ENCODE results near the gene PPP4R2.
"Not testable (repeated sequence)": the region's sequence is repeated elsewhere in the genome, so short reads cannot be mapped to it uniquely, and the experiment has no call there.

Gene PPP4R2

DNA sequence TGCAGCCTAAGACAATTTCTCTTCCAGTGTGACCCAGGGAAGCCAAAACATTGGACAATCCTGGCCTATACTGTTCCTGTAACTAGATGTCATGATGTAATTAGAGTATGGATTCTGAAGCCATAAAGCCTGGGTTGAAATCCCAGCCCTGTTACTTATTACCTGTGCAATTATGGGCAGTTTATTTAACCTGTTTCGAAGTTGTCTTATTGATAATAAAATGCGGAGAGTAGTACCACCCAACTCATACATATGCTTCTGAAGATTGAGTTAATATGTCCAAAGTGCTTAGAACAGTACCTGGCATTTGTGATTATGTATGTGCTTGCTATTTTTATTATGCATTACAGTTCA, 30.1 kb downstream of the PPP4R2 start:
- no peak for DNase-seq

GRCh38 chr3:73028803-73029202, 32.2 kb downstream of the PPP4R2 start:
- no peak for DNase-seq

DNA sequence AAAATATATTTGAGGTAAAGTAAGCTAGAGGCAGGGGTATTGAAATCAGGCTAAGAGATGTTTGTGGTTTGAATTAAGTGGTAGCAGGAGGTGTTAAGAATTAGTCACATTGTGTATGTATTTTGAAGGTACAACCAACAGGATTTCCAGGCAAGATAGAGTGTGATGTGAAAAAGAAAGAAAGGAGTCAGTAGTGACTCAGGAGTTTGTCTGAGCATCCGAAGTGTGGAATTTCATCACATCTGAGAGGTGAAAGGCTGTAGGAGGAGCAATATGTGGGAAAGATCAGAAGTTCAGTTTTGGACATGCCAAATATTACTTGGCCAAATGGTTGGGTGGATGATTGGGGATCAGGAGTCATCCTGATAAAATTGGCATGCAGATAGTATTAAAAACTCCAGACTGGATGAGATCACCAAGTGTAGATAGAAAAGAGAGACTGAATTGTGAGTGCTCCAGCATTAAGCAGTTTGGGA, 32.7 kb downstream of the PPP4R2 start:
- no peak for DNase-seq

DNA sequence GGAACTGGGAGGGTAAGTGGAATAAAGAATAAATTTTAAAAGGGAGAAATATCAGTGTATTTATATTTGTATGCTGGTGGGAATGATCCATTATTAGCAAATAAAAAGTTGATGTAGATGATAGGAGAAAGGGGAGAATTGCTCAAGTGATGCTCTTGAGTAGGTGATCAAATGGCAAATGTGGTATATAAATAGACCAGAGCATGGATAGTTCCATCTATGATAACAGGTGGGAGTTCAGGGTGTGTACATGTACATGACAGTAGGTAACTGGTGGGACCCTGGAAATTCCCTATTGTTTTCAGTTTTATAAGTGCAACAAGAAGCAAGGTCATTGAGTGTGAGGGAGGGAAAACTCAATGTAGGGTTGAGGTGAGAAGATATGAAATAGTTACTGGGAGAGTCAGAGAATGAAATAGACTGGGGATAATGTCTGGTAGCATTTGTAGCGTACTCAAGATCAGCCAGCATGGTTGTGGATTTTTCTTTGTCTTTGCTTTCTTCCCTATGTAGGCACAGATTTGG, 33.5 kb downstream of the PPP4R2 start:
- no peak for DNase-seq

GRCh38 chr3:73031573-73032103, 35.0 kb downstream of the PPP4R2 start:
- DNase-seq, result no peak

DNA sequence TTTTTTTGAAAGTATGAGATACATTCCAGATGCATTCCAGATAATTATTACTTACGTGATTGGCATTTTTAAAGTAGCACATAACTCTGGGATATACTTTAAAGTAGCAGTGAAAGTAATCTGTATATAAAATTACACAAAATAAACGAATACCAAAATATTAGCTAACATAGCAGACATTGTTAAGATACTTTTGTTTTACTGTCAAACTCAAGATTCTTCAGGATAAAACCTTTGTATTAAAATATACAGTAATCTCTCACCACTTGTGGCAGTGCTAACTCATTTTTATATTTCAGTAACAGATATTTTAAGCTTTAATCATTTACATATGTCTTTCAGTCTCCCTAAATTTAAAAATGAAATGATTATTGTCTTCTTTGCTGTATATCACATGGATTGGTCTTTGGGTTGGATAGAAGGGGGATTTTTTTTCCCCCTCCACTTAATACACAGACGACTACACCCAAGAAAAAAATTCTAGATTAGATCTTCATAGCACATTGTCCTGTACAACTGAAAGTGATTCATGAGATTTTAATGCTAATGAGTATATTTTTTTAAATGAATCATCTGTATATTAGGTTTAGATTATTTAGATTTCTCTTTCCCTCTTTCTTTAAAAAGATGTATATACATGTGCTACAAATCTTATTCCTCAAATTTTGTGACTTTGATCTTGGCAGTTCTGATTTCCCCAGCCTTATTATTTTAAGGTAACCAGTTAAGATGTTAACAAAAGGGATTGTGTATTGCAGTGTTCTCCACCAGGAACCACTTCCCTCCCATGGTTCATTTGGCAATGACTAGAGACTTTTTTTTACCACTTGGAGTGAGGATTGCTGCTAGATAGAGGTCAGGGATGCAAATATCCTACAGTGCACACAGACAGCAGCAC, 40.3 kb downstream of the PPP4R2 start:
- DNase-seq, result no peak

DNA sequence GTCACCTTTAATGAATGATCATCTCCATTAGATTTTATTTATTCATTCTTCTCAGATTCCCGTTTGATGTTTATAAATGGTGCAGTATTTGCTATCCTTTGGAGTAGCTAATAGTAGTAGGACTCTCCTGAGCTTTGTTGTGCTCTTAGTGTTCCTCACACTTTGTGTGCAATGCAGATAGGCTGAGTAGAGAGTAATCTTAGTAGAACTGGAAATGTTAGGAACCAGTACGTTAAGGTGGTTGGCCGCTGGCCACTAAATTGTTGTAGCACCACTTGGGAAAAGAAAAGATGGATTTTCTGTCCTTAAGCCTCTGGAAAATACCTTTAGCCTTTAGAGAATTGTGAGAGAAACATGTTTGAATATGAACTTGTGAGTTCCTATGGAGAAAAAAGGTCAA, 44.9 kb downstream of the PPP4R2 start:
- DNase-seq, result no peak

DNA sequence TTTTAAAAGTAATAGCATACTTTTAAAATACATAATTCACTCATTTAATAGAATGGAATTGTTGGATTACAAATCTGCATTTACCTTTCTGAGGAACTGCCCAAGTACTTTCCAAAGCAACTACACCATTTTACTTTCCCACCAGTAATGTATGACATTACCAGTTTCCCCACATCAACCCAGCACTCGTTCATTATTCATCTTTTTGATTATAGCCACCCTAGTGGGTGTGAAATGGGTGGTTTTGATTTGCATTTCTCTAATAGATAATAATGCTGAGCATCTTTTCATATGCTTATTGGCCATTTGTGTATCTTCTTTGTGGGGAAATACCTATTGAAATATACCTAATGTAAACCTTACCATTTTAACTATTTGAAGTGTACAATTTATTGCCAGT, 46.8 kb downstream of the PPP4R2 start:
- DNase-seq, result no peak

DNA sequence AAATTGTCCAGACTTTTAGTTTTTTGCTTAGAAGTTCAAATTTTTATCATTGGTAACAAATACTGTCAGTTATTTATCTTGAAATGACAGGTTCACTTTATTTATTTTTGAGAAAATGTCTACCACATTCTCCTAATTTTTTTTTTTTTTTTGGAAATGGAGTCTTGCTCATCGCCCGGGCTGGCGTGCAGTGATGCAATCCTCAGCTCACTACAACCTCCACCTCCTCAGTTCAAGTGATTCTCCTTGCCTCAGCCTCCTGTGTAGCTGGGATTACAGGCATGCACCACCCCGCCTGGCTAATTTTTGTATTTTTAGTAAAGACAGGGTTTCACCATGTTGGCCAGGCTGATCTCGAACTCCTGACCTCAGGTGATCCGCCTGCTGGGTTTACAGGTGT, 48.8 kb downstream of the PPP4R2 start:
- no peak for DNase-seq

GRCh38 chr3:73046195-73046594, 49.6 kb downstream of the PPP4R2 start:
- no peak for DNase-seq

DNA sequence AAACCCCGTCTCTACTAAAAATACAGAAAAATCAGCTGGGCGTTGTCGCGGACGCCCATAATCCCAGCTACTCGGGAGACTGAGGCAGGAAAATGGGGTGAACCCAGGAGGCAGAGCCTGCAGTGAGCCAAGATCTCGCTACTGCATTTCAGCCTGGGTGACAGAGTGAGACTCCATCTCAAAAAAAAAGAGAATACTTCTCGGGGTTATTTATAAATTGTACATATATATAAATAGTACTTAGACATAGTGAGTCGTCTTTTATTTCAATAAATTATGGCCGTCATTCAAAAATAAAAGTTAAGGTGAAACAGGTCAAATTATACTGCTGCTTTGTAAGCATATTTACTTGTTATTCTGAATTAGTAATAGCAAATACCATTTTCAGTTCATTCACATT, 52.7 kb downstream of the PPP4R2 start:
- no peak for DNase-seq

GRCh38 chr3:73052857-73053256, 56.2 kb downstream of the PPP4R2 start:
- DNase-seq, result no peak

- DNase-seq, result no peak
Observed at GRCh38 chr3:73055583-73055982, 59.0 kb downstream of the PPP4R2 start.

GRCh38 chr3:73056014-73056844, 59.6 kb downstream of the PPP4R2 start:
- DNase-seq, result peak; percentile 19

DNA sequence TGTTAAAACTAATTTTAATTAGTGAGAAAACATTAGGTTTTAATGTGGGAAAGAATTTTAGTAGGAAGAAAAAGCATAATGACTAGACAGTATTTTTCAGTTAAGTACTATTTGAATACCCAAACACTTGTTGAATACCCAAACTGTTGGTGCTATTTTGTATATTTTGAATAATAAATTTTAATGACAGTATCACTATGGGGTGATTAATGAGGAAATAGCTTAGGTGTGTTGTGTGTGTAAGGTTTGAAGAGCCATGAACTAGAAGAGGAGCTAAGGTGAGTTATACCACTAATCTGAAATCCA, 60.2 kb downstream of the PPP4R2 start:
- no peak for DNase-seq

DNA sequence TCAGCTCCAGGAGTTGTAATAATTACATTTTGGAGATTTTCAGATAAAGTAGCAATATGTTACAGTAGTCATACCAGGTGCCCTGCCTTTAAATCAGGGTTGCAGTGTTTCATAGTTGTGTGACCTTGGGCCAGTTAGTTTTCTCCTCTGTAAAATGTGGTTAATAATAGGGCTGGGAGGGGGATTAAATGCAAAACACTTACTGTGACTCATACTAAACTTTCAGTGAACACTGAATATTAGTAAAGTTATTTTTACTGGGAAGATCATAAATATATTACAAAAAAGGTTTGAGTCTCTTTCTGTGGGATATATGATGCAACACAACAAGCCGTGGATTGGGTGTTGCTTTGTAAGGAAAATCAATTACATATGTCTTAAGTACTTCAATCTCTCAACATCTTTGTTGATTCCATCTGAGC, 63.7 kb downstream of the PPP4R2 start:
- no peak for DNase-seq

DNA sequence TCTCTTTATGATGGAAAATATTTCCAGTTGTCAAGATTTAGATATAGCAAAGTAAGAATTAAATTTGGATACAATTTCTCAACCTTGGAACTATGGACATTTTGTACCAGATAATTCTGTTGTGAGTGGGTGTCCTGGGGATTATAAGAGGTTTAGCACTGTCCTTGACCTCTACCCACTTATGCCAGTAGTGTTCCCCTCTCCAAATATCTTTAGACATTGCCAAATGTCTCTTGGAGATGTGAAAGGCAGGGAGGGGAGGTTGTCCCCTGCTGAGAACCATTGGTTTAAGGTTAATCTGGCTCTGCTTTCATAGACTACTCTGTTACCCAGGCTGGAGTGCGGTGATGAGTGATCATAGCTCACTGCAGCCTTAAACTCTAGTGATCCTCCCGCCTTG, 64.8 kb downstream of the PPP4R2 start, which contains the start of gene EBLN2:
TSS of gene EBLN2 (plus strand) at position 244 of the 400 bp plus-strand sequence. CDS start 423 bp downstream, outside the sequence.
- no peak for DNase-seq

- DNase-seq, result not testable (repeated sequence)
Observed at GRCh38 chr3:73066243-73066642, 69.6 kb downstream of the PPP4R2 start.

- no peak for DNase-seq
Observed at GRCh38 chr3:73068419-73068818, 71.8 kb downstream of the PPP4R2 start.

GRCh38 chr3:73069187-73069586, 72.6 kb downstream of the PPP4R2 start:
- no peak for DNase-seq

DNA sequence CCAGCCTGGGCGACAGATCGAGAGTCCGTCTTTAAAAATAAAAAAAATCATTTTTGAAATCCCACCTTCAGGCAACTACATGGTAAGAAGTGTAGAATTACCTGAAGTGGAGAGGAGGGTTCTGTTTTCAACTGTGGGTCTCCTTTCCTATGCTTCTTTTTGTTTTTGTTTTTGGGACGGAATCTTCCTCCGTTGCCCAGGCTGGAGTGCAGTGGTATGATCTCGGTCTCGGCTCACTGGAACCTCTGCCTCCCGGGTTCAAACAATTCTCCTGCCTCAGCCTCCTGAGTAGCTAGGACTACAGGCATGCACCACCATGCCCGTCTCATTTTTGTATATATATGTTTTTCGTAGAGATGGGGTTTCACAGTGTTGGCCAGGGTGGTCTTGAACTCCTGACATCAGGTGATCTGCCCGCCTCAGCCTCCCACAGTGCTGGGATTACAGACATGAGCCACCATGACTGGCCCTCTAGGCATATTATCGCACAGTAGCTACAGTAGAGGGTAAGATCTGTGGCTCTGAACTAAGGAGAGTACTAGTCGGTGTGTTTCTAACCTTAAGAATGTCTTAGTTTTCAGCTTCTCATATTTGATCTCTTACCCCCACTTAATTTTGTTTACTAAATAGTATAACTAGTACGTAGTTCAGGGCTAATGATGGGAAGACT, 73.3 kb downstream of the PPP4R2 start:
- no peak for DNase-seq

DNA sequence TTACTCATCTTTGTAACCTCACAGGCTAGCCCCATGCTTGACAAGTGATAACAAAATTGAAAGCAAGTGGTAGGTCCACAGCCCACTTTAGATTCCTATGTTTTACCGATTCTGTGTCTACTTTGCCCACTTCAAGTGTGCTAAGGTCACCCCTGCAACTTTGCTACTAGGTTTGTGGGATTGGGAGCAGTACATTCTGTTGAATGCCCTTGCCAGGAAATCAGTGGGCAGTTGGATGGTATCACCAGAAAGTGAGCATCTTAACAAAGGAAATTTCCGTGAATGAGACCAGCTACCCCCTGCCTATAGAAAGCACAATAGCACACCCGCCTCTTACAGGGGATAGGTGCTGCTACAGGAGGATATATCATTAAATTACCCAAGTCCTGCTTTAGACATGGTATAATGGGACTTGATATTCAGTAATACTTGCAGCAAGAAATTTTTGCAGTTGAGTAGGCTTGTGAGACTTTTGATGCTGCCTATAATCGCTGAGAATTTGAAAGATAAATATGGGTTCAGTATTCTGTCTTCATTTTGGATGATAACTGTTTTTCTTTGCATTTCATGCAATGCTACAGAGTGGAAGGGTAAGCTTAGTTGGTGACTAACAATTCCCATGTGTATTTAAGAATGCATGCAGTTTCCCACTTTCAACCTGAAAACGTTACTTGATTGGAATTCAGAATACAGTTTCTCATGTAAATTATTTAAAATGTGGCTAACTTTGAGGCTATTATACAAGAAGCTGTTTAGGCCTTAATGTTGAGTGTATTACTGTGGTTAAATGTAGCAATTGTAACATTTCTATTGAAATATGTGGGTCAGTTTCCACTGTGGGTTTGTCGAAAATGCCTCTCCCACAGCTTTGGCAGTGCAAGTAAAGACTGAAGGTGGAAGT, 74.3 kb downstream of the PPP4R2 start:
- DNase-seq, result peak; percentile 25

Data from NCI-H82 (cell line).